HL-60 (cell line): ENCODE data around the gene SLC39A6.

Experiments
- DNase-seq, 2 experiments: peaks; one replicate each; pipeline ENCODE4 v3.0.0-alpha.2; 2010 to 2020; ENCODE audit warnings: low read depth in 1 of 2, low spot score in 1 of 2
- H3K27ac ChIP-seq: fragments of 250-450 bp; sonication (Bioruptor Pico); replicated peaks from 2 replicates; pipeline ENCODE4 v1.5.1; 2020; ENCODE audit warnings: mild to moderate bottlenecking, moderate library complexity
- H3K27me3 ChIP-seq: fragments of 250-450 bp; sonication (Bioruptor Pico); 2 replicates; pipeline ENCODE4 v1.5.1; 2021; ENCODE audit warnings: mild to moderate bottlenecking, moderate library complexity; ENCODE audit not compliant: insufficient read depth, poor library complexity, severe bottlenecking
- H3K4me3 ChIP-seq: replicated peaks from 2 replicates; pipeline ENCODE4 v1.5.1; 2011; ENCODE audit warnings: mild to moderate bottlenecking, control low read depth, low read length; ENCODE audit not compliant: insufficient read depth
- GABPA ChIP-seq: IDR thresholded peaks from 2 replicates; pipeline ENCODE4 v1.6.1; 2012; ENCODE audit warnings: low read depth
- POLR2AphosphoS5 ChIP-seq: IDR thresholded peaks from 2 replicates; pipeline ENCODE4 v1.6.1; 2012; ENCODE audit warnings: low read depth
- SPI1 ChIP-seq: IDR thresholded peaks from 2 replicates; pipeline ENCODE4 v1.6.1; 2012; ENCODE audit warnings: low read depth, mild to moderate bottlenecking, borderline replicate concordance
- TF ChIP-seq, protein P1 (sequence below): IDR thresholded peaks from one replicate; pipeline ENCODE4 v1.5.1; 2011; ENCODE audit warnings: low read length, control low read depth, inconsistent platforms; ENCODE audit not compliant: insufficient read depth
- TF ChIP-seq, protein P2 (sequence below): IDR thresholded peaks from 2 replicates; pipeline ENCODE4 v1.6.1; 2012; ENCODE audit warnings: low read depth; ENCODE audit not compliant: insufficient replicate concordance

The SLC39A6 gene

DNA sequence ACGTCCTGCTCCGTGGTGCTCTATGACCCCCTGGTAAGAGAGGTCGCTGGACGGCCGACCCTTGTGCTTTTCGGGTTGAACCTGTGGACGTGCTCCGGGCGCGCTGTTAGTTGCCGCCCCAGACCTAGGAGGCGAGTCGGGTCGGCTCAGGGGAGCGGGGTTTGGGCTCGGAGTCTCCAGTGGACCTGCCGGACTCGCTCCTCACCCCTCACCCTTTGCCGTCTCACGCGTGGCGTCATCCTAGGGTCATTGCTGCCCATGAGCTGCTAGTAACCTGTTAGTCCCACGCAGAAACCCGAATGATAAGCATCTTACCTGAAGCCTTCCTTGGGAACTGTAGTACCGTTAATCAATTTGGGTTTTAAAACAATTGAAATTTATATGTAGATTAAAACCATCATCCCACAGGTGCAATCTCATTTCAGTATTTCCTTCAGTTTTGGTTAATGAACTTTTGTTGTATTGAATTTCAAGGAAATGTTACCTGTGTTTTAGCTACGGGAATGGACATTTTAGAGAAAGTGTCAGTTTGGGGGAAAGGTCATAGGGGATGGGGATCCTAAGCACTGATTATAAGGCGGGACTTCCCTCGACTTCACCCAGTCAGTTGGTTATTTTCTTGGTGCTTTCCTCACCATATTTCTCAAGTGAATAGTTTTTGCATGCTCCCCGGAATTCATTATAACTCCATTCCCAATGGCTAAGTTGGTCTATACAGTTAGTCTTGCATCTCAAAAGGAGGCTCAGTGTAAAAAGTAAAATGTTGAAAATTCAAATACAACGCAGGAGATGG lies 1.1 kb upstream of the SLC39A6 start:
- H3K4me3 ChIP-seq = peak overlapping the region; percentile 100

DNA sequence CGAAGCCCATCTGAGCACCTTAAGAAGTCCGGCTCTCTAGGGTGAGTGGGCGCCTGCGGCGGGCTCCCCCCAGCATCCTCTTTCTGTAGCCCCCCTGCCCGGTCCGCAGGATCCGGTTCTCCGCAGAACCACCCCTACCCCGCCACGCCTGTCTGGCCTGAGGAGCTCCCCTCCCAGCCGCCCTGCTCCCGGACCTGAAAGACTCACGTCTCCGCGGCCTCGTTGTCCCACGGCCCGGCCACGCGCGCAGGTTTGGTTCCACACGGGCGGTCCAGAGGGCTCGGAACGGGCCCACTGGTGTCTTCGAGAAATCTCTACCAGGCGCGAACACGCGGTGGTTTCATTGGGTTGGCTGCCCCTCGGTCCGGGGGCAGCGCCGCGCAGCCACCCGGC lies 237 bp downstream of the SLC39A6 start:
- H3K27me3 ChIP-seq = no peaks in the 10 kb centered on the region
- peak overlapping the region; percentile 97 for H3K27ac ChIP-seq
- peak overlapping the region; percentile 100 for H3K4me3 ChIP-seq
- no peak for TF ChIP-seq GABPA
- TF ChIP-seq, protein P1, sequence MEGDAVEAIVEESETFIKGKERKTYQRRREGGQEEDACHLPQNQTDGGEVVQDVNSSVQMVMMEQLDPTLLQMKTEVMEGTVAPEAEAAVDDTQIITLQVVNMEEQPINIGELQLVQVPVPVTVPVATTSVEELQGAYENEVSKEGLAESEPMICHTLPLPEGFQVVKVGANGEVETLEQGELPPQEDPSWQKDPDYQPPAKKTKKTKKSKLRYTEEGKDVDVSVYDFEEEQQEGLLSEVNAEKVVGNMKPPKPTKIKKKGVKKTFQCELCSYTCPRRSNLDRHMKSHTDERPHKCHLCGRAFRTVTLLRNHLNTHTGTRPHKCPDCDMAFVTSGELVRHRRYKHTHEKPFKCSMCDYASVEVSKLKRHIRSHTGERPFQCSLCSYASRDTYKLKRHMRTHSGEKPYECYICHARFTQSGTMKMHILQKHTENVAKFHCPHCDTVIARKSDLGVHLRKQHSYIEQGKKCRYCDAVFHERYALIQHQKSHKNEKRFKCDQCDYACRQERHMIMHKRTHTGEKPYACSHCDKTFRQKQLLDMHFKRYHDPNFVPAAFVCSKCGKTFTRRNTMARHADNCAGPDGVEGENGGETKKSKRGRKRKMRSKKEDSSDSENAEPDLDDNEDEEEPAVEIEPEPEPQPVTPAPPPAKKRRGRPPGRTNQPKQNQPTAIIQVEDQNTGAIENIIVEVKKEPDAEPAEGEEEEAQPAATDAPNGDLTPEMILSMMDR = no peak
- TF ChIP-seq SPI1 = no peak
- TF ChIP-seq POLR2AphosphoS5 = 0 out of 2 replicates have a peak, but pooled peaks have one; percentile 18
- TF ChIP-seq, protein P2, sequence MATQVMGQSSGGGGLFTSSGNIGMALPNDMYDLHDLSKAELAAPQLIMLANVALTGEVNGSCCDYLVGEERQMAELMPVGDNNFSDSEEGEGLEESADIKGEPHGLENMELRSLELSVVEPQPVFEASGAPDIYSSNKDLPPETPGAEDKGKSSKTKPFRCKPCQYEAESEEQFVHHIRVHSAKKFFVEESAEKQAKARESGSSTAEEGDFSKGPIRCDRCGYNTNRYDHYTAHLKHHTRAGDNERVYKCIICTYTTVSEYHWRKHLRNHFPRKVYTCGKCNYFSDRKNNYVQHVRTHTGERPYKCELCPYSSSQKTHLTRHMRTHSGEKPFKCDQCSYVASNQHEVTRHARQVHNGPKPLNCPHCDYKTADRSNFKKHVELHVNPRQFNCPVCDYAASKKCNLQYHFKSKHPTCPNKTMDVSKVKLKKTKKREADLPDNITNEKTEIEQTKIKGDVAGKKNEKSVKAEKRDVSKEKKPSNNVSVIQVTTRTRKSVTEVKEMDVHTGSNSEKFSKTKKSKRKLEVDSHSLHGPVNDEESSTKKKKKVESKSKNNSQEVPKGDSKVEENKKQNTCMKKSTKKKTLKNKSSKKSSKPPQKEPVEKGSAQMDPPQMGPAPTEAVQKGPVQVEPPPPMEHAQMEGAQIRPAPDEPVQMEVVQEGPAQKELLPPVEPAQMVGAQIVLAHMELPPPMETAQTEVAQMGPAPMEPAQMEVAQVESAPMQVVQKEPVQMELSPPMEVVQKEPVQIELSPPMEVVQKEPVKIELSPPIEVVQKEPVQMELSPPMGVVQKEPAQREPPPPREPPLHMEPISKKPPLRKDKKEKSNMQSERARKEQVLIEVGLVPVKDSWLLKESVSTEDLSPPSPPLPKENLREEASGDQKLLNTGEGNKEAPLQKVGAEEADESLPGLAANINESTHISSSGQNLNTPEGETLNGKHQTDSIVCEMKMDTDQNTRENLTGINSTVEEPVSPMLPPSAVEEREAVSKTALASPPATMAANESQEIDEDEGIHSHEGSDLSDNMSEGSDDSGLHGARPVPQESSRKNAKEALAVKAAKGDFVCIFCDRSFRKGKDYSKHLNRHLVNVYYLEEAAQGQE = no peak
- DNase-seq = no peak

More for the DNA sequence above, 1.1 kb upstream of the SLC39A6 start:
- H3K27me3 ChIP-seq = no peaks in the 10 kb centered on the region
- TF ChIP-seq SPI1 (no peak), GABPA (no peak), POLR2AphosphoS5 (no peak)
- TF ChIP-seq, protein P2 = no peak
- TF ChIP-seq, protein P1 = no peak
- peak overlapping the region; percentile 97 for H3K27ac ChIP-seq
- DNase-seq = no peak

DNA sequence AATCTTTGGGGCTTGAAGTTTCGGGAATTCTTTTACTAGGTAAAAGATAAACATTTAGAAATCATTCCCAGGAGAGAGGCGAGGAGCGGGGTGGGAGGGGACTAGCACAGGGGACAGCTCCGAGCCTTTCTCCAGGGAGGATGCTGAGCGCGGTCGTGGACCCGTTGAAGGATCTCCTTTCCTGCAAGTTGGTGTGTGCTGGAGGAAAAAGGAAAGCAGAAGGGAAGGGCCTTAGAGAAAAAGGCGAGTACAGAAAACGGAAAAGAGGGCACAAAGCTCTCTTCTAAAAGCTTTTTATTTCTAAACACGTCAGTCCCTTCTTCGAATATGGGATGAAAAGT lies 640 bp downstream of the SLC39A6 start:
- H3K27ac ChIP-seq = peak overlapping the region; percentile 97
- H3K4me3 ChIP-seq = peak overlapping the region; percentile 100
- no peaks in the 10 kb centered on the region for H3K27me3 ChIP-seq
- no peak for DNase-seq
- no peak for TF ChIP-seq POLR2AphosphoS5
- TF ChIP-seq, protein P2 = peak; percentile 59
